ENCODE results near the gene MACROD2. TPM values are rescaled to one million over a fixed set of nuclear protein-coding genes. Genes with fewer than 3 reads are reported as not detected.

Gene MACROD2
- polyA plus RNA-seq, 2 of the 4 experiments (the other 2 are of a cell fraction), result 0.96 to 1.3 TPM

GRCh38 chr20:15965165-15965564, 1969.8 kb downstream of the MACROD2 start:
- 9% methylated on average over 4 of the region's 4 CpGs for WGBS (ENCODE audit: missing lambda C conversion rate)
- H3K4me2 ChIP-seq, result no peak overlapping the region
- H3K27ac ChIP-seq, result no peak overlapping the region
- no peak for TF ChIP-seq POLR2AphosphoS2 (conservative IDR thresholded peaks at IDR 0.05; ENCODE audit: low read length)
- no peak for TF ChIP-seq ZNF302 (CRISPR knock-in tag; IDR thresholded peaks at IDR 0.05)
- no peak for TF ChIP-seq POLR2A (IDR thresholded peaks at IDR 0.05; ENCODE audit: low read length)
- TF ChIP-seq HMGXB4 (CRISPR knock-in tag; IDR thresholded peaks at IDR 0.05; ENCODE audit: borderline replicate concordance), result no peak
- no peak for TF ChIP-seq EHMT2 (IDR thresholded peaks at IDR 0.05; ENCODE audit: low read depth)
- TF ChIP-seq CHD4 (IDR thresholded peaks at IDR 0.05; ENCODE audit: borderline replicate concordance), result no peak
- no peak for TF ChIP-seq FOXS1 (CRISPR knock-in tag; IDR thresholded peaks at IDR 0.05)
- no peak for TF ChIP-seq NR3C1 (IDR thresholded peaks at IDR 0.05)
- TF ChIP-seq KDM5A (IDR thresholded peaks at IDR 0.05), result no peak
- TF ChIP-seq FOSB (CRISPR knock-in tag; IDR thresholded peaks at IDR 0.05), result no peak
- TF ChIP-seq RNF2 (IDR thresholded peaks at IDR 0.05; ENCODE audit: borderline replicate concordance, low read depth), result no peak
- no peak for TF ChIP-seq TP53 (CRISPR knock-in tag; IDR thresholded peaks at IDR 0.05)
- no peak for TF ChIP-seq PHF8 (IDR thresholded peaks at IDR 0.05; ENCODE audit: borderline replicate concordance, low read depth)
- TF ChIP-seq SMC3 (IDR thresholded peaks at IDR 0.05), result no peak
- TF ChIP-seq HES2 (IDR thresholded peaks at IDR 0.05), result no peak
- DNase-seq (ENCODE audit: low read depth in 1 of 2, low spot score in 1 of 2) (no peak), ATAC-seq (no peak), FAIRE-seq (no peak)
- ChIA-PET CTCF (no interaction called here), POLR2A (no interaction called here)
- H3K4me1 ChIP-seq, result no peaks in the 10 kb centered on the region
- no peaks in the 10 kb centered on the region for H3K9me3 ChIP-seq
- H3K4me3 ChIP-seq, result no peak overlapping the region

GRCh38 chr20:15967334-15967733, 1972.0 kb downstream of the MACROD2 start:
- ATAC-seq (no peak), FAIRE-seq (no peak), DNase-seq (ENCODE audit: low read depth in 1 of 2, low spot score in 1 of 2) (no peak)
- WGBS (ENCODE audit: missing lambda C conversion rate), result 34% methylated on average over 5 of the region's 5 CpGs
- Histone ChIP-seq H3K9me3 (0 out of 3 replicates have a peak, but pooled peaks cover 4% of the 10 kb centered on the region), H3K4me3 (no peak overlapping the region), H3K27ac (no peak overlapping the region), H3K4me1 (no peaks in the 10 kb centered on the region), H3K4me2 (no peak overlapping the region)
- POLR2A ChIA-PET, result no interaction called here
- no peak for TF ChIP-seq RARB (CRISPR knock-in tag; IDR thresholded peaks at IDR 0.05)
- peak; percentile 41 for TF ChIP-seq MAFK (IDR thresholded peaks at IDR 0.05; ENCODE audit: partially characterized antibody)
- CTCF ChIA-PET, result no interaction called here

GRCh38 chr20:15976047-15976736, 1980.9 kb downstream of the MACROD2 start:
- H3K9me3 ChIP-seq, result 0 out of 3 replicates have a peak, but pooled peaks cover 4% of the 10 kb centered on the region
- no peaks in the 10 kb centered on the region for H3K4me1 ChIP-seq
- no peak for TF ChIP-seq NR3C1 (IDR thresholded peaks at IDR 0.05)
- H3K4me3 ChIP-seq, result no peak overlapping the region
- 13% methylated on average over 5 of the region's 5 CpGs for WGBS (ENCODE audit: missing lambda C conversion rate)
- ChIA-PET CTCF (no interaction called here), POLR2A (no interaction called here)
- ATAC-seq (no peak), FAIRE-seq (no peak), DNase-seq (ENCODE audit: low read depth in 1 of 2, low spot score in 1 of 2) (no peak)
- H3K27ac ChIP-seq, result no peak overlapping the region
- H3K4me2 ChIP-seq, result no peak overlapping the region

GRCh38 chr20:15977026-15977425, 1981.7 kb downstream of the MACROD2 start:
- Histone ChIP-seq H3K4me3 (no peak overlapping the region), H3K9me3 (0 out of 3 replicates have a peak, but pooled peaks cover 3% of the 10 kb centered on the region), H3K27ac (no peak overlapping the region), H3K4me2 (no peak overlapping the region), H3K4me1 (no peaks in the 10 kb centered on the region)
- WGBS (ENCODE audit: missing lambda C conversion rate), result 5% methylated on average over 5 of the region's 5 CpGs
- ChIA-PET CTCF (interaction anchor here (1.5 kb wide), 1 partner anchor 784 kb away, joined by 3 read pairs; no protein-coding TSS in a partner anchor), POLR2A (no interaction called here)
- no peak for TF ChIP-seq MAFK (IDR thresholded peaks at IDR 0.05; ENCODE audit: partially characterized antibody)
- no peak for TF ChIP-seq RCOR1 (IDR thresholded peaks at IDR 0.05; ENCODE audit: low read depth, low read length)
- ATAC-seq (no peak), DNase-seq (ENCODE audit: low read depth in 1 of 2, low spot score in 1 of 2) (no peak), FAIRE-seq (no peak)

Measured in A549 (cell line).